K562 (cell line): ENCODE measurements around the gene NR1D1. TPM values are rescaled to one million over a fixed set of nuclear protein-coding genes. Genes with fewer than 3 reads are reported as not detected.

Experiments used
- ATAC-seq: fragments of 200-7000 bp; cut with Tn5 transposase; 3 replicates; pipeline ENCODE4 v1.9.1; 2020; ENCODE audit warnings: moderate library complexity
- BruUV-seq: library from RNA; stranded (reverse); fragments of 400-500 nt; replicated peaks from 2 replicates; lab custom pipeline; 2021; lab: Mats Ljungman, UMichigan
- CTCF ChIA-PET: fragments of 300-600 bp; formaldehyde crosslinking; extraction: SDS; loops from one replicate; lab custom pipeline; 2021; ENCODE audit warnings: low intra/inter-chr PET ratio; lab: Yijun Ruan, JAX
- POLR2A ChIA-PET: fragments of 300-600, 350-650 bp; sonication (Branson Sonifier 250); formaldehyde crosslinking; extraction: SDS; loops from one replicate; lab custom pipeline; 2021; ENCODE audit warnings: antibody characterized with exemption, inconsistent platforms; lab: Yijun Ruan, JAX
- DNase-seq, 4 experiments: peaks; one replicate each; pipeline versions ENCODE4 v3.0.0 to v3.0.0-alpha.2; 2011 to 2018; ENCODE audit warnings: low spot score in 3 of 4, mixed read lengths in 3 of 4; ENCODE audit errors: extremely low read depth in 1 of 4
- FAIRE-seq: peaks from 2 replicates; lab custom pipeline; 2011; peaks lifted over from hg19 to GRCh38; lab: Jason Lieb, UNC
- H2AFZ ChIP-seq: 2 replicates; pipeline ENCODE4 v1.6.0; 2011; ENCODE audit warnings: low read depth, low read length, control low read depth, inconsistent platforms
- H3K27ac ChIP-seq: fragments of 200-600 bp; 3 replicates; pipeline ENCODE4 v1.8.0; 2011; ENCODE audit warnings: low read depth, mild to moderate bottlenecking, control low read depth, inconsistent platforms, low read length, moderate library complexity, mixed read lengths; ENCODE audit errors: extremely low read depth
- H3K27me3 ChIP-seq, 2 experiments: fragments of 300-600 bp in 1 of 2; 2 replicates in 1 of 2; 3 replicates in 1 of 2; pipeline versions ENCODE4 v1.6.0 to v1.8.0; 2011; ENCODE audit warnings: inconsistent platforms in 2 of 2, low read length in 2 of 2, mild to moderate bottlenecking in 1 of 2, mixed read lengths in 1 of 2, moderate library complexity in 1 of 2; ENCODE audit not compliant: control insufficient read depth in 2 of 2, insufficient read depth in 2 of 2
- H3K36me3 ChIP-seq: fragments of 300-600 bp; 3 replicates; pipeline ENCODE4 v1.8.0; 2011; ENCODE audit warnings: mild to moderate bottlenecking, low read length, inconsistent platforms; ENCODE audit not compliant: control insufficient read depth, insufficient read depth
- H3K4me1 ChIP-seq, 2 experiments: fragments of 200-600 bp in 1 of 2; replicated peaks in 1 of 2; 2 replicates in 1 of 2; 3 replicates in 1 of 2; pipeline versions ENCODE4 v1.5.1 to v1.8.0; 2011; ENCODE audit warnings: inconsistent platforms in 2 of 2, low read length in 2 of 2, mild to moderate bottlenecking in 1 of 2, mixed read lengths in 1 of 2, moderate library complexity in 1 of 2; ENCODE audit not compliant: control insufficient read depth in 2 of 2, insufficient read depth in 2 of 2
- H3K4me2 ChIP-seq: 2 replicates; pipeline ENCODE4 v1.6.1; 2011; ENCODE audit warnings: low read length, control low read depth, inconsistent platforms, mixed read lengths; ENCODE audit not compliant: insufficient read depth
- H3K4me3 ChIP-seq: fragments of 200-600 bp; sonication (generic), shearing (Covaris generic); 2 replicates; pipeline ENCODE4 v1.5.1; 2016; ENCODE audit warnings: control low read depth, inconsistent platforms
- H3K79me2 ChIP-seq: fragments of 200-600 bp; 3 replicates; pipeline ENCODE4 v1.8.0; 2011; ENCODE audit warnings: low read length, inconsistent platforms; ENCODE audit not compliant: control insufficient read depth, insufficient read depth
- H3K9ac ChIP-seq, 2 experiments: 2 replicates each; pipeline versions ENCODE4 v1.6.0 to v1.6.1; 2011; ENCODE audit warnings: low read depth in 2 of 2, low read length in 2 of 2, control low read depth in 1 of 2, inconsistent platforms in 1 of 2, mild to moderate bottlenecking in 1 of 2, mixed read lengths in 1 of 2; ENCODE audit not compliant: insufficient read depth in 1 of 2
- H3K9me1 ChIP-seq: one replicate; pipeline ENCODE4 v1.6.0; 2011; ENCODE audit warnings: inconsistent platforms, mild to moderate bottlenecking, low read length, moderate library complexity; ENCODE audit not compliant: control insufficient read depth, insufficient read depth
- H3K9me3 ChIP-seq: replicated peaks from 2 replicates; pipeline ENCODE4 v1.5.1; 2011; ENCODE audit warnings: low read depth, low read length, inconsistent platforms; ENCODE audit not compliant: control insufficient read depth, insufficient read depth
- H4K20me1 ChIP-seq: replicated peaks from 2 replicates; pipeline ENCODE4 v1.6.1; 2011; ENCODE audit warnings: low read length, inconsistent platforms, mixed read lengths; ENCODE audit not compliant: control insufficient read depth, insufficient read depth
- ARHGAP35 ChIP-seq: fragments of 450-650 bp; IDR thresholded peaks from 2 replicates; pipeline ENCODE4 v1.6.1; 2018; ENCODE audit not compliant: partially characterized antibody
- MAFG ChIP-seq: fragments of 450-650 bp; conservative IDR thresholded peaks from 2 replicates; pipeline ENCODE4 v1.6.1; 2016; ENCODE audit warnings: missing genetic modification characterization, missing compliant biosample characterization
- NFE2 ChIP-seq: IDR thresholded peaks from 2 replicates; pipeline ENCODE4 v1.6.1; 2014; ENCODE audit warnings: antibody characterized with exemption, low read depth
- TEAD4 ChIP-seq, 2 experiments: sonication (generic) in 1 of 2; formaldehyde crosslinking in 1 of 2; IDR thresholded peaks; 2 replicates each; pipeline versions ENCODE4 v1.6.1 to v1.8.0; 2012 to 2022; ENCODE audit warnings: borderline replicate concordance in 1 of 2, inconsistent platforms in 1 of 2, low read length in 1 of 2, mild to moderate bottlenecking in 1 of 2, missing genetic modification reagents in 1 of 2
- TSC22D4 ChIP-seq: fragments of 450-650 bp; IDR thresholded peaks from 2 replicates; pipeline ENCODE4 v1.6.1; 2016; ENCODE audit warnings: missing genetic modification characterization, missing biosample characterization, control low read depth
- WGBS: fragments of 100-300 bp; shearing (Covaris generic); methylation state at CpG from one replicate; pipeline ENCODE4 v1.1.6; 2016; ENCODE audit warnings: low coverage, mixed read lengths; ENCODE audit not compliant: insufficient coverage; ENCODE audit errors: missing lambda C conversion rate; 5-methylcytosine and 5-hydroxymethylcytosine counted together
- in situ Hi-C: fragments of 300-500 bp; cut with MboI; formaldehyde crosslinking; loops from 4 replicates; pipeline ENCODE4 v1.15.0; 2018; ENCODE audit warnings: inconsistent platforms, mixed read lengths
- intact Hi-C: fragments of 100-400 bp; cut with micrococcal nuclease; formaldehyde crosslinking; loops from 2 replicates; pipeline ENCODE4 v1.14.2; 2022
- polyA plus RNA-seq, 8 experiments: library from polyadenylated mRNA; depleted of rRNA in 4 of 8; stranded (reverse) in 5 of 8; unstranded in 3 of 8; fragments of >200 nt; fragmentation: Nextera tagmentation in 2 of 8; fragmentation: Illumina TruSeq in 1 of 8; extraction: Ambion mirVana in 2 of 8; extraction: Trizol in 1 of 8; gene quantifications; 2 replicates each; pipeline versions ENCODE4 v1.2.1 to v1.2.3, GENCODE V29; 2011 to 2014; ENCODE audit warnings: inconsistent platforms in 1 of 8, missing spikeins in 1 of 8
- total RNA-seq, 7 experiments: library from RNA; depleted of rRNA in 6 of 7; stranded (reverse); fragments of >200 nt in 6 of 7; fragmentation: Illumina TruSeq in 2 of 7; extraction: Trizol in 2 of 7; gene quantifications; 2 replicates each; pipeline versions ENCODE4 v1.2.1 to v1.2.3, GENCODE V29; 2011 to 2021; ENCODE audit warnings: low replicate concordance in 1 of 7
- TF ChIP-seq, protein P1 (sequence below): fragments of 450-650 bp; formaldehyde crosslinking; IDR thresholded peaks from 2 replicates; pipeline ENCODE4 v1.4.0; 2020; ENCODE audit warnings: mild to moderate bottlenecking, moderate library complexity
- TF ChIP-seq, protein P2 (sequence below), 2 experiments: IDR thresholded peaks; 2 replicates each; pipeline ENCODE4 v1.6.1; 2012; ENCODE audit warnings: improper control_type of control experiment in 2 of 2, low read depth in 2 of 2, low read length in 2 of 2, borderline replicate concordance in 1 of 2

The NR1D1 gene
- total and polyA plus RNA-seq, 9 of the 15 experiments (the other 6 are each of a cell fraction or from before 2014, with no cell fraction given), result 0.25 to 7.7 (median 0.65) TPM

DNA sequence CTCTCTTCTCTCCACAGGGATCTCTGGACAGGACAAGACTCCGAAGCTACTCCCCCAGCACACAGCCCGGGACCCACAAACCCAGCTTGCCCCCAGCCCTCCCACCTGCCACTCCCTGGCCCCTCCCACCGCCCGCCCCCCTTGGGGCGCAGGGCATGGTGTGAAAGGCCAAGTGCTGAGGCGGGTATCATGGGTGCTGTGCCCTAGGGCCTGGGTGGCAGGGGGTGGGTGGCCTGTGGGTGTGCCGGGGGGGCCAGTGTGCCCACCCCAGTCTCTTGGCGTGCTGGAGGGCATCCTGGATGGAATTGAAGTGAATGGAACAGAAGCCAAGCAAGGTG lies 26.2 kb downstream of the NR1D1 start:
- Histone ChIP-seq H3K9me1 (no peaks in the 10 kb centered on the region), H3K36me3 (peaks cover 31% of the 10 kb centered on the region; the same call in 2 of the 3 replicates), H2AFZ (no peak overlapping the region), H3K9ac (no peak overlapping the region; a peak in 1 of 4 replicates), H3K27me3 (no peaks in the 10 kb centered on the region), H3K9me3 (no peaks in the 10 kb centered on the region), H4K20me1 (no peaks in the 10 kb centered on the region), H3K27ac (no peak overlapping the region), H3K79me2 (peaks cover 55% of the 10 kb centered on the region), H3K4me3 (no peak overlapping the region), H3K4me1 (peaks cover 73 to 74% of the 10 kb centered on the region in 2 experiments), H3K4me2 (no peak overlapping the region)
- BruUV-seq, result no TSS peak
- intact Hi-C loops, result no loop called here
- TF ChIP-seq MAFG (tag) (no peak), NFE2 (no peak), ARHGAP35 (no peak), TEAD4 (IDR thresholded peaks at IDR 0.05; ENCODE audit: low read length) (no peak), TEAD4 (CRISPR knock-in tag; IDR thresholded peaks at IDR 0.05; ENCODE audit: borderline replicate concordance) (no peak), TSC22D4 (no peak)
- TF ChIP-seq, protein P1, sequence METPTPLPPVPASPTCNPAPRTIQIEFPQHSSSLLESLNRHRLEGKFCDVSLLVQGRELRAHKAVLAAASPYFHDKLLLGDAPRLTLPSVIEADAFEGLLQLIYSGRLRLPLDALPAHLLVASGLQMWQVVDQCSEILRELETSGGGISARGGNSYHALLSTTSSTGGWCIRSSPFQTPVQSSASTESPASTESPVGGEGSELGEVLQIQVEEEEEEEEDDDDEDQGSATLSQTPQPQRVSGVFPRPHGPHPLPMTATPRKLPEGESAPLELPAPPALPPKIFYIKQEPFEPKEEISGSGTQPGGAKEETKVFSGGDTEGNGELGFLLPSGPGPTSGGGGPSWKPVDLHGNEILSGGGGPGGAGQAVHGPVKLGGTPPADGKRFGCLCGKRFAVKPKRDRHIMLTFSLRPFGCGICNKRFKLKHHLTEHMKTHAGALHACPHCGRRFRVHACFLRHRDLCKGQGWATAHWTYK (CRISPR knock-in tag), result no peak
- TF ChIP-seq, protein P2, sequence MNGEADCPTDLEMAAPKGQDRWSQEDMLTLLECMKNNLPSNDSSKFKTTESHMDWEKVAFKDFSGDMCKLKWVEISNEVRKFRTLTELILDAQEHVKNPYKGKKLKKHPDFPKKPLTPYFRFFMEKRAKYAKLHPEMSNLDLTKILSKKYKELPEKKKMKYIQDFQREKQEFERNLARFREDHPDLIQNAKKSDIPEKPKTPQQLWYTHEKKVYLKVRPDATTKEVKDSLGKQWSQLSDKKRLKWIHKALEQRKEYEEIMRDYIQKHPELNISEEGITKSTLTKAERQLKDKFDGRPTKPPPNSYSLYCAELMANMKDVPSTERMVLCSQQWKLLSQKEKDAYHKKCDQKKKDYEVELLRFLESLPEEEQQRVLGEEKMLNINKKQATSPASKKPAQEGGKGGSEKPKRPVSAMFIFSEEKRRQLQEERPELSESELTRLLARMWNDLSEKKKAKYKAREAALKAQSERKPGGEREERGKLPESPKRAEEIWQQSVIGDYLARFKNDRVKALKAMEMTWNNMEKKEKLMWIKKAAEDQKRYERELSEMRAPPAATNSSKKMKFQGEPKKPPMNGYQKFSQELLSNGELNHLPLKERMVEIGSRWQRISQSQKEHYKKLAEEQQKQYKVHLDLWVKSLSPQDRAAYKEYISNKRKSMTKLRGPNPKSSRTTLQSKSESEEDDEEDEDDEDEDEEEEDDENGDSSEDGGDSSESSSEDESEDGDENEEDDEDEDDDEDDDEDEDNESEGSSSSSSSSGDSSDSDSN (IDR thresholded peaks at IDR 0.05; ENCODE audit: borderline replicate concordance in 1 of 2, low read depth in 2 of 2, low read length in 2 of 2), result no peak
- no CpG with 5 or more reads among the region's 8 CpGs for WGBS
- DNase-seq (no peak), ATAC-seq (no peak), FAIRE-seq (no peak)
- ChIA-PET CTCF (no interaction called here), POLR2A (interaction anchor here (1.0 to 3.2 kb wide), 4 partner anchors 9 to 25 kb away, joined by 3 to 29 read pairs (median 6); no protein-coding TSS in a partner anchor)
- in situ Hi-C loops, result no loop called here
